Esophagus muscularis mucosa (tissue), 4 donors: ENCODE data around the gene OMA1. TPM values are rescaled to one million over a fixed set of nuclear protein-coding genes. Genes with fewer than 3 reads are reported as not detected.

Source experiments
- DNase-seq: peaks from one replicate; pipeline ENCODE4 v3.0.0-alpha.2; 2017; ENCODE audit errors: extremely low spot score
- H3K27ac ChIP-seq, 4 donors: fragments of 200-600 bp; sonication (generic); replicated peaks in 1 of 4; 1 replicate in 3 of 4; 2 replicates in 1 of 4; pipeline ENCODE4 v1.5.1; 2016 to 2019; ENCODE audit warnings: mild to moderate bottlenecking in 1 of 4
- H3K27me3 ChIP-seq, 4 donors: fragments of 200-600 bp; sonication (generic); one replicate each; pipeline versions ENCODE4 v1.5.1 to v1.6.0; 2016 to 2019
- H3K36me3 ChIP-seq, 4 donors: fragments of 200-600 bp; sonication (generic); one replicate each; pipeline ENCODE4 v1.5.1; 2016 to 2019
- H3K4me1 ChIP-seq, 4 donors: fragments of 200-600 bp; sonication (generic); one replicate each; pipeline ENCODE4 v1.5.1; 2016 to 2019
- H3K4me3 ChIP-seq, 4 donors: fragments of 200-600 bp; sonication (generic); 1 replicate in 2 of 4; 2 replicates in 2 of 4; pipeline ENCODE4 v1.5.1; 2016 to 2019; ENCODE audit warnings: mild to moderate bottlenecking in 4 of 4, moderate library complexity in 1 of 4
- H3K9me3 ChIP-seq, 4 donors: fragments of 200-600 bp; sonication (generic); 1 replicate in 3 of 4; 2 replicates in 1 of 4; pipeline ENCODE4 v1.5.1; 2016 to 2019
- EP300 ChIP-seq: sonication (generic); formaldehyde crosslinking; IDR thresholded peaks from one replicate; pipeline ENCODE4 v1.6.1; 2017; ENCODE audit warnings: antibody characterized with exemption
- POLR2A ChIP-seq: fragments of 450-650 bp; IDR thresholded peaks from one replicate; pipeline ENCODE4 v1.6.1; 2017; ENCODE audit warnings: antibody characterized with exemption, moderate library complexity, mild to moderate bottlenecking, low read depth
- POLR2AphosphoS5 ChIP-seq, 2 donors: sonication (generic); formaldehyde crosslinking; IDR thresholded peaks; one replicate each; pipeline ENCODE4 v1.6.1; 2017; ENCODE audit warnings: antibody characterized with exemption in 2 of 2
- WGBS: methylation state at CpG from one replicate; pipeline ENCODE4 v1.1.5; 2018; 5-methylcytosine and 5-hydroxymethylcytosine counted together
- intact Hi-C: fragments of 100-400 bp; cut with DNase I; formaldehyde crosslinking; loops from one replicate; pipeline ENCODE4 v1.15.1; 2023
- total RNA-seq, 4 donors: library from RNA; depleted of rRNA; stranded (reverse); fragments of >200 nt; gene quantifications; one replicate each; pipeline versions ENCODE4 v1.1.0 to v1.2.1, GENCODE V29; 2016
- TF ChIP-seq, protein P1 (sequence below), 3 experiments: fragments of 200-600 bp in 2 of 3; fragments of 450-650 bp in 1 of 3; sonication (generic) in 2 of 3; IDR thresholded peaks; one replicate each; pipeline ENCODE4 v1.5.1; 2017 to 2019; ENCODE audit warnings: antibody characterized with exemption in 3 of 3, mild to moderate bottlenecking in 2 of 3, moderate library complexity in 1 of 3

Gene OMA1
- total RNA-seq, 4 donors from 2014 or later, result 25.8 to 53.6 (median 32.9) TPM

DNA sequence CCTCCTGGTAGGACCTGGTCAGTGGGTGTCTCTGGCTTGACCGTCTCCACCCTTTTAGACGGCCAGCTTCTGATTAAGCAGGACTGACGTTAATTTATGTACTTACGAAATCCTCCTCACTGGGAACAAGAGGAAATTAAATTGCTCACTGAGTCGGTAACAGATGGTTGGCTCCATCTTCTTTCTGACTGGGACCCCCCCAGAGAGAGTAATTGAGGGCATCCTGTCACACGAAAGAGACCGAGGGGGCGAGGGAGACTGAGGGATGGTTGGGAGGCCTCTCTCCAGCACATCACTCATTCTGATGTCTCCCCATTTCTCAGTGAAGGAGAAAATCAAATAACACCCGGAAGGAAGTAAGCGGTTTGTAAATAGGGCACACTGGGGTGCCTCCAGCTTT is 104.8 kb downstream of the OMA1 start:
- Histone ChIP-seq H3K4me3 (no peak overlapping the region), H3K4me1 (no peaks in the 10 kb centered on the region), H3K9me3 (no peaks in the 10 kb centered on the region), H3K27me3 (no peaks in the 10 kb centered on the region), H3K36me3 (no peaks in the 10 kb centered on the region), H3K27ac (no peak overlapping the region)
- no peak for DNase-seq
- 85% methylated on average over 10 of the region's 10 CpGs for WGBS
- intact Hi-C loops, result no loop called here
- TF ChIP-seq POLR2A, result no peak
- TF ChIP-seq EP300, result no peak
- TF ChIP-seq, protein P1, sequence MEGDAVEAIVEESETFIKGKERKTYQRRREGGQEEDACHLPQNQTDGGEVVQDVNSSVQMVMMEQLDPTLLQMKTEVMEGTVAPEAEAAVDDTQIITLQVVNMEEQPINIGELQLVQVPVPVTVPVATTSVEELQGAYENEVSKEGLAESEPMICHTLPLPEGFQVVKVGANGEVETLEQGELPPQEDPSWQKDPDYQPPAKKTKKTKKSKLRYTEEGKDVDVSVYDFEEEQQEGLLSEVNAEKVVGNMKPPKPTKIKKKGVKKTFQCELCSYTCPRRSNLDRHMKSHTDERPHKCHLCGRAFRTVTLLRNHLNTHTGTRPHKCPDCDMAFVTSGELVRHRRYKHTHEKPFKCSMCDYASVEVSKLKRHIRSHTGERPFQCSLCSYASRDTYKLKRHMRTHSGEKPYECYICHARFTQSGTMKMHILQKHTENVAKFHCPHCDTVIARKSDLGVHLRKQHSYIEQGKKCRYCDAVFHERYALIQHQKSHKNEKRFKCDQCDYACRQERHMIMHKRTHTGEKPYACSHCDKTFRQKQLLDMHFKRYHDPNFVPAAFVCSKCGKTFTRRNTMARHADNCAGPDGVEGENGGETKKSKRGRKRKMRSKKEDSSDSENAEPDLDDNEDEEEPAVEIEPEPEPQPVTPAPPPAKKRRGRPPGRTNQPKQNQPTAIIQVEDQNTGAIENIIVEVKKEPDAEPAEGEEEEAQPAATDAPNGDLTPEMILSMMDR (IDR thresholded peaks at IDR 0.05), result no peak
- no peak for TF ChIP-seq POLR2AphosphoS5 (IDR thresholded peaks at IDR 0.05)

DNA sequence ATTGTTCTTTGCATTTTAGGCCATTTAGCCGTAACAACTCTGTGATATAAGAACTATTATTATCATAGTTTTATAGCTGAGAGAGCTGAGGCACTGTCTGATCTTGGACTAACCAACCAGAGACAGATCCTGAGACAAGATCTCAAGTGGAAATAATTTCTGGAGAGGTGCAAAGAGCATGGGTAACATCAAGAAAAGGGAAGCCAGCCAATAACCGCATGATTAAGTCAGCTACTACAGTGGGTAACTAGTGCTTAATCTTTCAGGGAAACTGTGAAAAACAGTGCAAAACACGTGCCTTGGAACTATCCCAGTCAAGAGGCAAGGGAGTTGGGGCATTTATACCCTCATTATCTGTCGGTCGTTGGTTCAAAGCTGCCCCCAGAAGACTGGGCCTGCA is 105.8 kb downstream of the OMA1 start:
- no peak for TF ChIP-seq POLR2AphosphoS5 (IDR thresholded peaks at IDR 0.05)
- TF ChIP-seq POLR2A, result no peak
- TF ChIP-seq, protein P1 (IDR thresholded peaks at IDR 0.05), result no peak
- TF ChIP-seq EP300, result no peak
- WGBS, result 75% methylated on average over 5 of the region's 5 CpGs
- Histone ChIP-seq H3K27ac (no peak overlapping the region), H3K36me3 (no peaks in the 10 kb centered on the region), H3K4me3 (no peak overlapping the region), H3K27me3 (no peaks in the 10 kb centered on the region), H3K4me1 (no peaks in the 10 kb centered on the region), H3K9me3 (no peaks in the 10 kb centered on the region)
- DNase-seq, result no peak
- intact Hi-C loops, result no loop called here

- no peak for DNase-seq
- Histone ChIP-seq H3K4me3 (no peak overlapping the region), H3K27ac (no peak overlapping the region), H3K9me3 (no peaks in the 10 kb centered on the region), H3K36me3 (no peaks in the 10 kb centered on the region), H3K4me1 (no peaks in the 10 kb centered on the region), H3K27me3 (no peaks in the 10 kb centered on the region)
- 81% methylated on average over 4 of the region's 4 CpGs for WGBS
- TF ChIP-seq POLR2AphosphoS5 (IDR thresholded peaks at IDR 0.05) (no peak), POLR2A (no peak), EP300 (no peak)
- TF ChIP-seq, protein P1 (IDR thresholded peaks at IDR 0.05), result no peak
- intact Hi-C loops, result no loop called here
Observed at GRCh38 chr1:58439946-58440345, 106.6 kb downstream of the OMA1 start.

DNA sequence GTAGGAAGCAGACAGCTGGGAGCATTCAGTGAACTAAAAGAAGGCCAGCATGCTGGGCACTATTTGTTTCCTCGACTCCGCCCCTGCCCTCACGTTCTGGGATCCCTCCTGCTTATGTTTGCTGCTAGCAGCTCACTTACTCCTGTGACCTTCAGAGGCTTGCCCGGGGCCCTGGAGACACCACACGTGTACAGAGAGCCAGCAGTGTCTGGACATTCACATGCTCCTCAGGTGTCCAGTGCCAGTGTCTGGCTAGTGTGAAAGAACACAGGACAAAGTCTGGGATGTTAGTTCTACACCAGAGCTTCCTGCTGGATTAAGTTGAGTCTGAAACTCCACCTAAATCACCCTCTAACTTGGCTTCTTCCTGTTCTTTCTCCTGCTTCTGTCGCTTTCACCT is 108.1 kb downstream of the OMA1 start:
- Histone ChIP-seq H3K27ac (no peak overlapping the region), H3K27me3 (no peaks in the 10 kb centered on the region), H3K36me3 (no peaks in the 10 kb centered on the region), H3K4me1 (no peaks in the 10 kb centered on the region), H3K4me3 (no peak overlapping the region), H3K9me3 (no peaks in the 10 kb centered on the region)
- intact Hi-C loops, result no loop called here
- 81% methylated on average over 6 of the region's 6 CpGs for WGBS
- no peak for TF ChIP-seq EP300
- TF ChIP-seq POLR2A, result no peak
- TF ChIP-seq POLR2AphosphoS5 (IDR thresholded peaks at IDR 0.05), result no peak
- TF ChIP-seq, protein P1 (IDR thresholded peaks at IDR 0.05), result no peak
- no peak for DNase-seq

- WGBS, result 100% methylated on average over 1 of the region's 3 CpGs
- Histone ChIP-seq H3K4me3 (no peak overlapping the region), H3K27me3 (no peaks in the 10 kb centered on the region), H3K27ac (no peak overlapping the region), H3K4me1 (peaks cover 0 to 5% (median 0%) of the 10 kb centered on the region in 4 donors), H3K9me3 (no peaks in the 10 kb centered on the region), H3K36me3 (no peaks in the 10 kb centered on the region)
- DNase-seq, result no peak
- intact Hi-C loops, result no loop called here
- TF ChIP-seq POLR2A, result no peak
- TF ChIP-seq POLR2AphosphoS5 (IDR thresholded peaks at IDR 0.05), result no peak
- TF ChIP-seq, protein P1 (IDR thresholded peaks at IDR 0.05), result no peak
- no peak for TF ChIP-seq EP300
Observed at GRCh38 chr1:58437623-58438022, 108.9 kb downstream of the OMA1 start.
